Measurements from ENCODE around the gene TAC4. TPM values are rescaled to one million over a fixed set of nuclear protein-coding genes. Genes with fewer than 3 reads are reported as not detected.

Gene TAC4
- total RNA-seq, 1 experiment from 2014 or later, result not detected

DNA sequence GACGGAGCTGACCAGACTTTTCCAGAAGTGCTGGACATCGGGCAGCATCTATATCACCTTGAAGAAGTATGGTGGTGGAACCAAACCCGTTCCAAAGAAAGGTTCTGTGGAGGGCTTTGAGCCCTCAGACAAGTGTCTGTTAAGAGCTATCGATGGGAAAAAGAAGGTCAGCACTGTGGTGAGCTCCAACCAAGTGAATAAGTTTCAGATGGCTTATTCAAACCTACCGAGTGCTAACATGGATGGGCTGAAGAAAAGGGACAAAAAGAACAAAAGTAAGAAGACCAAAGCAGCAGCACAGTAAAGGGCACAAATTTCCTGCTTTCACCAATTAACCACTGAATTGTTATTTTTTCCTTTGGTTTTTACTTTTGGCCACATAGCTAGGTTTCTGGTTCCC is 52.5 kb downstream of the TAC4 start:
- peaks cover 93% of the 10 kb centered on the region for H3K36me3 ChIP-seq

DNA sequence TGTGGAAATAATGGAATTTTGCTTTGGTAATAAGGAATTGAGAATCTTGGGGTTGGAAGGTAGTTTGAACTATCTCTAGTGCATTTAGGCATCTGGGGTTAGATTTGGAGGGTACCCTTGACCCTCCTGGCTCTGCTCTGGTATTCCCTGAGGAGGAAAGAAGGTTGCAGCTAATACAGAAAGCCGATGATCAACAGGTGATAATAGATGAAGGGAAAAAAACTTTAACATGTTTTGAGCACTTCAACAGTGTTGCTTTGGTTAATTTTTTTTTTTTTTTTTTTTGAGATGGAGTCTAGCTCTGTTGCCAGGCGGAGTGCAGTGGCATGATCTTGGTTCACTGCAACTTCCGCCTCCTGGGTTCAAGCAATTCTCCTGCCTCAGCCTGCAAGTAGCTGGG is 54.6 kb downstream of the TAC4 start:
- Histone ChIP-seq H3K4me3 (no peak overlapping the region), H3K4me1 (replicated peaks) (peaks cover 5% of the 10 kb centered on the region), H3K36me3 (peaks cover 86% of the 10 kb centered on the region), H3K27me3 (replicated peaks) (no peaks in the 10 kb centered on the region), H3K27ac (no peak overlapping the region), H3K9me3 (replicated peaks) (no peaks in the 10 kb centered on the region)
- no peak for DNase-seq (ENCODE audit: low read depth in 1 of 2, low spot score in 2 of 2)

More for the DNA sequence above, 52.5 kb downstream of the TAC4 start:
- DNase-seq (ENCODE audit: low read depth in 1 of 2, low spot score in 2 of 2), result no peak
- Histone ChIP-seq H3K9me3 (replicated peaks) (no peaks in the 10 kb centered on the region), H3K27ac (no peak overlapping the region), H3K4me1 (replicated peaks) (no peaks in the 10 kb centered on the region), H3K27me3 (replicated peaks) (no peaks in the 10 kb centered on the region), H3K4me3 (no peak overlapping the region)

DNA sequence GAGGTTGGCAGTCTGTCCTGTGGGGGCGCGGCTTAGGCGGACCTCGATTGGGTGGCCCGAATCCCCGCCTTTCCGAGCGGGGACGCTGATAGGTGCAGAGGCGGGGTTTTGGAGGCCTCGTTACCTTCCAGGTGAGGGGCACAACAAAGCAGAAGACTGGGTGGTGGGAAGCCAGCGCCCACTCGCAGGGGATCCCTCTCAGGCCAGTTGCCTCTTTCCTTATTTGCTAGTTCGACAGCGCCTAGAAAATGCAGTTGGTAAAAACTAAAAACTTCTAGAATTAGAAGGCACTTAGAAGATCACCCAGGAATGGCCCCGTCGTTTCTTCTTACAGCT is 58.7 kb downstream of the TAC4 start:
- H3K27ac ChIP-seq, result no peak overlapping the region
- H3K27me3 ChIP-seq (replicated peaks), result no peaks in the 10 kb centered on the region
- H3K9me3 ChIP-seq (replicated peaks), result no peaks in the 10 kb centered on the region
- peaks cover 9% of the 10 kb centered on the region for H3K4me1 ChIP-seq (replicated peaks)
- H3K4me3 ChIP-seq, result peak overlapping the region; percentile 90
- peaks cover 49% of the 10 kb centered on the region for H3K36me3 ChIP-seq
- no peak for DNase-seq (ENCODE audit: low read depth in 1 of 2, low spot score in 2 of 2)

GRCh38 chr17:49788478-49789242 is 59.2 kb downstream of the TAC4 start, which contains the start of gene KAT7:
KAT7 (plus strand) TSS chr17:49788681; CDS start chr17:49788835, 154 bp downstream.
- Histone ChIP-seq H3K36me3 (peaks cover 43% of the 10 kb centered on the region), H3K4me3 (peak within 1 kb of the TSS; percentile 90), H3K27me3 (replicated peaks) (no peaks in the 10 kb centered on the region), H3K9me3 (replicated peaks) (no peaks in the 10 kb centered on the region), H3K27ac (peak within 1 kb of the TSS; percentile 94), H3K4me1 (replicated peaks) (peaks cover 9% of the 10 kb centered on the region)
- DNase-seq (ENCODE audit: low read depth in 1 of 2, low spot score in 2 of 2), result peak; percentile 100

Other genes with a start within 250 kb of the TAC4 start
- 61.0 and 73.0 TPM in 2 replicates for gene SPOP, start 170.0 kb downstream of the TAC4 start, total RNA-seq (2014; rRNA removed; shearing (Covaris generic))
- gene SLC35B1, start 140.1 kb downstream of the TAC4 start, total RNA-seq (2014; rRNA removed; shearing (Covaris generic)), result 140 and 141 TPM in 2 replicates
- 1.3 and 2.6 TPM in 2 replicates for gene FAM117A, start 83.9 kb downstream of the TAC4 start, total RNA-seq (2014; rRNA removed; shearing (Covaris generic))
- gene KAT7, start 59.4 kb downstream of the TAC4 start, total RNA-seq (2014; rRNA removed; shearing (Covaris generic)), result 32.6 and 39.4 TPM in 2 replicates
- 0.13 TPM in 1 of 2 replicates, not detected in the other for gene DLX4, start 121.1 kb upstream of the TAC4 start, total RNA-seq (2014; rRNA removed; shearing (Covaris generic))
- gene DLX3, start 147.2 kb upstream of the TAC4 start, total RNA-seq (2014; rRNA removed; shearing (Covaris generic)), result not detected in 2 replicates
- gene ITGA3, start 208.0 kb upstream of the TAC4 start, total RNA-seq (2014; rRNA removed; shearing (Covaris generic)), result 142 and 195 TPM in 2 replicates
- gene PDK2, start 247.3 kb upstream of the TAC4 start, total RNA-seq (2014; rRNA removed; shearing (Covaris generic)), result 22.2 and 25.3 TPM in 2 replicates

Measured in SJSA1 (cell line).